Measurements from ENCODE around the gene URI1.

- TF ChIP-seq POLR2A (IDR thresholded peaks at IDR 0.05) = no peak
- no peak for TF ChIP-seq CTCF (IDR thresholded peaks at IDR 0.05)
Measured at GRCh38 chr19:29897466-29897865, 44.6 kb upstream of the URI1 start.
